ENCODE results near the gene FOXD1. TPM values are rescaled to one million over a fixed set of nuclear protein-coding genes. Genes with fewer than 3 reads are reported as not detected.

Gene FOXD1
- total RNA-seq, 1 experiment from 2014 or later, result 50.9 TPM

DNA sequence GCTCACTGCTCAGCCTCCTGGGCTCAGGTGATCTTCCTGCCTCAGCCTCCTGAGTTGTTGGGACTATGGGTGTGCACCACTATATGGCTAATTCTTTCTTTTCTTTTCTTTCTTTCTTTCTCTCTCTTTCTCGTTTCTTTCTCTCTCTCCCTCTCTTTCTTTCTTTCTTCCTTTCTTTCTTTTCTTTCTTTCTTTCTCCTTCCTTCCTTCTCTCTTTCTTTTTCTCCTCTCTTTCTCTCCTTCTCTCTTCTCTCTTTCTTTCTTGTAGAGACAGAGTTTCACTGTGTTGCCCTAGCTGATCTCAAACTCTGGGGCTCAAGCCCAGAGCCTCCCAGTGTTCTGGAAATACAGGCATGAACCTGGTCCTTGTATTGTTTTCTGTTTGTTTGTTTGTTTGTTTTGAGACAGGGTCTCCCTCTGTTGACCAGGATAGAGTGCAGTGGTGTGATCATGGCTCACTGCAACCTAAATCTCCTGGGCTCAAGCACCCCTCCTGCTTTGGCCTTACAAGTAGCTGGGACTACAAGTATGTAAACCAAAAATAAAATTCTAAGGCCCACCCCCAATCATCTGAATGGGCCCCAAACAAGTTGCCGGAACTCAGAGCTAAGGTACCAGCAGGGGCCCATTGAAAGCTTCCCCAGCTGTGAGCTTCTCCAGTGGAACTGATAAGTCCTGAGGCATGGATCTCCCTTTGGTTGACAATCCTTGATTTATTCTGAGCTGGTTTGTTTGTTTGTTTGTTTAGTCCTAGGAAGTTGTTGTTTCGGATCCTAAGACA lies 37.7 kb upstream of the FOXD1 start:
- Mint-ChIP-seq H3K27me3 (ENCODE audit: insufficient read depth, unreplicated experiment) (no peaks in the 10 kb centered on the region), H3K36me3 (ENCODE audit: insufficient read depth, unreplicated experiment) (no peaks in the 10 kb centered on the region), H3K4me1 (ENCODE audit: insufficient read depth, unreplicated experiment) (no peaks in the 10 kb centered on the region), H3K27ac (ENCODE audit: low read depth, unreplicated experiment) (no peak overlapping the region), H3K4me3 (ENCODE audit: unreplicated experiment) (no peak overlapping the region), H3K9me3 (ENCODE audit: unreplicated experiment) (no peaks in the 10 kb centered on the region)
- DNase-seq (ENCODE audit: unreplicated experiment), result no peak
- TF ChIP-seq, protein P1, sequence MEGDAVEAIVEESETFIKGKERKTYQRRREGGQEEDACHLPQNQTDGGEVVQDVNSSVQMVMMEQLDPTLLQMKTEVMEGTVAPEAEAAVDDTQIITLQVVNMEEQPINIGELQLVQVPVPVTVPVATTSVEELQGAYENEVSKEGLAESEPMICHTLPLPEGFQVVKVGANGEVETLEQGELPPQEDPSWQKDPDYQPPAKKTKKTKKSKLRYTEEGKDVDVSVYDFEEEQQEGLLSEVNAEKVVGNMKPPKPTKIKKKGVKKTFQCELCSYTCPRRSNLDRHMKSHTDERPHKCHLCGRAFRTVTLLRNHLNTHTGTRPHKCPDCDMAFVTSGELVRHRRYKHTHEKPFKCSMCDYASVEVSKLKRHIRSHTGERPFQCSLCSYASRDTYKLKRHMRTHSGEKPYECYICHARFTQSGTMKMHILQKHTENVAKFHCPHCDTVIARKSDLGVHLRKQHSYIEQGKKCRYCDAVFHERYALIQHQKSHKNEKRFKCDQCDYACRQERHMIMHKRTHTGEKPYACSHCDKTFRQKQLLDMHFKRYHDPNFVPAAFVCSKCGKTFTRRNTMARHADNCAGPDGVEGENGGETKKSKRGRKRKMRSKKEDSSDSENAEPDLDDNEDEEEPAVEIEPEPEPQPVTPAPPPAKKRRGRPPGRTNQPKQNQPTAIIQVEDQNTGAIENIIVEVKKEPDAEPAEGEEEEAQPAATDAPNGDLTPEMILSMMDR (IDR thresholded peaks at IDR 0.05; ENCODE audit: unreplicated experiment), result no peak
- intact Hi-C loops (cut with micrococcal nuclease), result no loop called here
- ChIA-PET POLR2A (interaction anchor here (0.7 to 3.8 kb wide), 2 partner anchors 11 to 468 kb away, joined by 3 to 24 read pairs; partner anchors contain the start of gene BTF3), CTCF (interaction anchor here (0.7 to 1.1 kb wide), 3 partner anchors 10 to 270 kb away, joined by 3 to 6 read pairs (median 4); no protein-coding TSS in a partner anchor)
- no TSS peak for BruUV-seq (replicated peaks)

DNA sequence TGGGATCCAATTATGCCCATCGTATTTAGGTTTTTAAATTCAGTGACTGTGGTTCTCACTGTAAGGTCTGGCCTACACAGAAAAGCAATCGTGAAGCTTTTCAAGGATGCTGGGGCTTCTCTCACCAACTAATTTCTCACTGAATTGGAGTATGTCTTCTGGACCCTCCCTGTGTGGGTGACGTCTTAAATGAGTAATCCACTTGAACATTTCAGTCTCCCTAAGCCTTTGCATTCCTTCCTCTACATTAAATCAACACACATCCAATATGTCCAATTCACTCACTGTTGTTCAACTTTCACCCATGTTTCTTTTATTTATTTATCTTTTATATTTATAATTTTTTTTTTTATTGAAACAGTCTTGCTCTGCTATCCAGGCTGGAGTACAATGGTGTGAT lies 37.1 kb upstream of the FOXD1 start:
- H3K27me3 Mint-ChIP-seq (ENCODE audit: insufficient read depth, unreplicated experiment), result no peaks in the 10 kb centered on the region

DNA sequence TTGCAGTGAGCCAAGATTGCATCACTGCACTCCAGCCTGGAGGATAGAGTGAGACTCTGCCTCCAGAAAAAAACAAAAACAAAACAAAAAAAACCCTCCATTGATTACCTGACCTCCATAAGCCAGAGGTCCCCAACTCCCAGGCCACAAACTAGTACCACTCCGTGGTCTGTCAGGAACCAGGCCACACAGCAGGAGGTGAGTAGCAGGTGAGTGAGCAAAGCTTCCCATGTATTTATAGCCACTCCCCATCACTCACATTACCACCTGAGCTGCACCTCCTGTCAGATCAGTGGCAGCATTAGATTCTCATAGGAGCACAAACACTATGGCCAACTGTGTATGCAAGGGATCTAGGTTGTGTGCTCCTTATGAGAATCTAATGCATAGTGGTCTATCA lies 35.9 kb upstream of the FOXD1 start:
- H3K4me1 Mint-ChIP-seq (ENCODE audit: insufficient read depth, unreplicated experiment), result no peaks in the 10 kb centered on the region
- no peaks in the 10 kb centered on the region for H3K27me3 Mint-ChIP-seq (ENCODE audit: insufficient read depth, unreplicated experiment)
- H3K9me3 Mint-ChIP-seq (ENCODE audit: unreplicated experiment), result no peaks in the 10 kb centered on the region

More for the DNA sequence above, 37.1 kb upstream of the FOXD1 start:
- DNase-seq (ENCODE audit: unreplicated experiment), result no peak
- Mint-ChIP-seq H3K4me1 (ENCODE audit: insufficient read depth, unreplicated experiment) (no peaks in the 10 kb centered on the region), H3K27ac (ENCODE audit: low read depth, unreplicated experiment) (no peak overlapping the region), H3K36me3 (ENCODE audit: insufficient read depth, unreplicated experiment) (no peaks in the 10 kb centered on the region), H3K9me3 (ENCODE audit: unreplicated experiment) (no peaks in the 10 kb centered on the region), H3K4me3 (ENCODE audit: unreplicated experiment) (no peak overlapping the region)
- BruUV-seq (replicated peaks), result no TSS peak
- POLR2A ChIA-PET, result interaction anchor here (0.7 to 3.8 kb wide), 2 partner anchors 11 to 467 kb away, joined by 3 to 24 read pairs; partner anchors contain the start of gene BTF3
- intact Hi-C loops (cut with micrococcal nuclease), result no loop called here
- CTCF ChIA-PET, result interaction anchor here (0.9 kb wide), 1 partner anchor 11 kb away, joined by 3 read pairs; no protein-coding TSS in a partner anchor
- TF ChIP-seq, protein P1 (IDR thresholded peaks at IDR 0.05; ENCODE audit: unreplicated experiment), result no peak

DNA sequence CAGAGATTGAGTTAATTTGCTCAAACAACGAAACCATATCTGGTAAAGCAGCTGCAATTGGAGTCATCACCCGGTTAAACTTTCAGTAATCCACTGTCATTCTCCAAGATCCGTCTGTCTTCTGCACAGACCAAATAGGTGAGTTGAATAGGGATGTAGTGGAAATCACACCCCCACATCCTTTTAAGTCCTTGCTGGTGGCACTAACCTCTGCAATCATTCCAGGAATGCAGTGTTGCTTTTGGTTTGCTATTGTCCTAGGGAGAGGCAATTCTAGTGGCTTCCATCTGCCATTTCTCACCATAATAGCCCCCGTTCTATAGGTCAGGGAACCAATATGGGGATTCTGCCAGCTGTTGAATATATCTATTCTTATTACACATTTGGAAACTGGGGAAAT lies 35.1 kb upstream of the FOXD1 start:
- DNase-seq (ENCODE audit: unreplicated experiment), result no peak
- no peaks in the 10 kb centered on the region for H3K36me3 Mint-ChIP-seq (ENCODE audit: insufficient read depth, unreplicated experiment)
- H3K4me1 Mint-ChIP-seq (ENCODE audit: insufficient read depth, unreplicated experiment), result no peaks in the 10 kb centered on the region
- TF ChIP-seq, protein P1 (IDR thresholded peaks at IDR 0.05; ENCODE audit: unreplicated experiment), result no peak
- no peak overlapping the region for H3K27ac Mint-ChIP-seq (ENCODE audit: low read depth, unreplicated experiment)
- ChIA-PET POLR2A (no interaction called here), CTCF (no interaction called here)
- no peak overlapping the region for H3K4me3 Mint-ChIP-seq (ENCODE audit: unreplicated experiment)
- intact Hi-C loops (cut with micrococcal nuclease), result no loop called here
- H3K27me3 Mint-ChIP-seq (ENCODE audit: insufficient read depth, unreplicated experiment), result no peaks in the 10 kb centered on the region
- no TSS peak for BruUV-seq (replicated peaks)
- no peaks in the 10 kb centered on the region for H3K9me3 Mint-ChIP-seq (ENCODE audit: unreplicated experiment)

More for the DNA sequence above, 35.9 kb upstream of the FOXD1 start:
- no peak overlapping the region for H3K27ac Mint-ChIP-seq (ENCODE audit: low read depth, unreplicated experiment)
- ChIA-PET CTCF (no interaction called here), POLR2A (interaction anchor here (0.6 to 3.8 kb wide), 2 partner anchors 13 to 29 kb away, joined by 4 to 24 read pairs; partner anchors contain the start of gene BTF3)
- no peak for DNase-seq (ENCODE audit: unreplicated experiment)
- TF ChIP-seq, protein P1 (IDR thresholded peaks at IDR 0.05; ENCODE audit: unreplicated experiment), result no peak
- H3K36me3 Mint-ChIP-seq (ENCODE audit: insufficient read depth, unreplicated experiment), result no peaks in the 10 kb centered on the region
- BruUV-seq (replicated peaks), result no TSS peak
- intact Hi-C loops (cut with micrococcal nuclease), result no loop called here
- H3K4me3 Mint-ChIP-seq (ENCODE audit: unreplicated experiment), result no peak overlapping the region
